ENCODE measurements around the gene NUMB. TPM values are rescaled to one million over a fixed set of nuclear protein-coding genes. Genes with fewer than 3 reads are reported as not detected.
A peak's percentile ranks its signal among the peaks of the same experiment; 100 is the strongest.

NUMB gene
- total and polyA plus RNA-seq, 12 donors, result 18.9 to 42.6 (median 32.0) TPM

GRCh38 chr14:73463411-73463810 lies 5.1 kb upstream of the NUMB start:
- H3K4me1 ChIP-seq, result peaks cover 5 to 92% (median 53%) of the 10 kb centered on the region in 9 donors
- H3K27ac ChIP-seq, result peak overlapping the region in 9 of 10 donors; percentile 23 to 89 (median 57)
- TF ChIP-seq CTCF (IDR thresholded peaks at IDR 0.05), result no peak
- intact Hi-C loops (cut with DNase I), result loop anchor here in 2 of 10 donors (5.0 to 10.0 kb wide), 3 partner anchors 36 to 326 kb away; partner anchors contain the start of gene PSEN1 (in 1 of the 2)
- no peaks in the 10 kb centered on the region for H3K36me3 ChIP-seq
- no peaks in the 10 kb centered on the region for H3K9me3 ChIP-seq
- DNase-seq (peak; percentile 22 to 23), ATAC-seq (peak in 1 of 8 donors; percentile 49)
- no peaks in the 10 kb centered on the region for H3K27me3 ChIP-seq
- peak overlapping the region in 1 of 10 donors; percentile 36 for H3K4me3 ChIP-seq
- 37 to 57% methylated on average over 5 of the region's 5 CpGs for WGBS, 2 donors

DNA sequence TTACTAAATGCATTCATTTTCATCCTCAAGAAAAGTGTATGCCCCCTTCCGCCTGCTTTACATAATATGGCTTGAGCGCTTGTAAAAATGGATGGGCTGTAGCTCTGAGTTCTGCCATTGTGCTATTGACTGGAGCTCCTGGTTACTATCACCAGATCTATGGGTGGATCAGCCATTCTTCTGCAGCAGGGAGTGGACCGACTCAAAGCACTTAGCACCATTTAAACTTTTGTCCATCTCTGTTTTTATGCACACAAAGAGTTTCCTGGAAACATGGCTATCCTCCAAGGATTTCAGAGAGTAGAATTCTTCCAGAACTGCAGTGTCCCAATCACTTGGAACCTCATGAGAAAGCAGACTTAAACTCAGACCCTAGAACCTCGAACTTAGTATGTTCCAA lies 4.5 kb upstream of the NUMB start:
- 47 to 59% methylated on average over 4 of the region's 4 CpGs for WGBS, 2 donors
- Histone ChIP-seq H3K4me3 (peak overlapping the region in 3 of 10 donors; percentile 20 to 36 (median 25)), H3K36me3 (no peaks in the 10 kb centered on the region), H3K9me3 (no peaks in the 10 kb centered on the region), H3K4me1 (peaks cover 5 to 90% (median 53%) of the 10 kb centered on the region in 9 donors), H3K27me3 (no peaks in the 10 kb centered on the region), H3K27ac (peak overlapping the region in 9 of 10 donors; percentile 47 to 89 (median 77))
- intact Hi-C loops (cut with DNase I), result loop anchor here in 3 of 10 donors (1.0 to 10.0 kb wide), 4 partner anchors 32 to 326 kb away; partner anchors contain the start of gene PSEN1 (in 1 of the 3)
- TF ChIP-seq CTCF (IDR thresholded peaks at IDR 0.05), result no peak
- DNase-seq (peak in 1 of 2 donors; percentile 36), ATAC-seq (peak in 2 of 8 donors; percentile 11 to 19)

GRCh38 chr14:73462048-73462715 lies 3.8 kb upstream of the NUMB start:
- WGBS, 2 donors, result 21 to 30% methylated on average over 6 of the region's 6 CpGs
- Histone ChIP-seq H3K27me3 (no peaks in the 10 kb centered on the region), H3K36me3 (no peaks in the 10 kb centered on the region), H3K4me3 (peak overlapping the region in 6 of 10 donors; percentile 13 to 36 (median 22)), H3K9me3 (no peaks in the 10 kb centered on the region), H3K4me1 (peaks cover 5 to 85% (median 58%) of the 10 kb centered on the region in 9 donors), H3K27ac (peak overlapping the region in 9 of 10 donors; percentile 47 to 89 (median 77))
- intact Hi-C loops (cut with DNase I), result loop anchor here in 3 of 10 donors (1.0 to 10.0 kb wide), 4 partner anchors 31 to 325 kb away; partner anchors contain the start of gene PSEN1 (in 1 of the 3)
- ATAC-seq (peak in 5 of 8 donors; percentile 5 to 24 (median 10)), DNase-seq (peak; percentile 39 to 67)
- no peak for TF ChIP-seq CTCF (IDR thresholded peaks at IDR 0.05)

- no peak for ATAC-seq
- no peak for DNase-seq
- H3K27me3 ChIP-seq, result no peaks in the 10 kb centered on the region
- H3K36me3 ChIP-seq, result no peaks in the 10 kb centered on the region
- TF ChIP-seq CTCF (IDR thresholded peaks at IDR 0.05), result no peak
- 25% methylated on average over 6 of the region's 6 CpGs for WGBS, 2 donors
- H3K27ac ChIP-seq, result peak overlapping the region in 9 of 10 donors; percentile 47 to 89 (median 77)
- no peaks in the 10 kb centered on the region for H3K9me3 ChIP-seq
- peak overlapping the region in 5 of 10 donors; percentile 20 to 36 (median 23) for H3K4me3 ChIP-seq
- intact Hi-C loops (cut with DNase I), result loop anchor here in 3 of 10 donors (1.0 to 10.0 kb wide), 4 partner anchors 30 to 324 kb away; partner anchors contain the start of gene PSEN1 (in 1 of the 3)
- peaks cover 5 to 87% (median 64%) of the 10 kb centered on the region in 9 donors for H3K4me1 ChIP-seq
Measured at GRCh38 chr14:73461478-73462047, 3.2 kb upstream of the NUMB start.

Measured in heart right ventricle (tissue), 16 donors.